ENCODE results near the gene ARHGAP12.
"Not testable (repeated sequence)": the region's sequence is repeated elsewhere in the genome, so short reads cannot be mapped to it uniquely, and the experiment has no call there.

ARHGAP12 gene, protein sequence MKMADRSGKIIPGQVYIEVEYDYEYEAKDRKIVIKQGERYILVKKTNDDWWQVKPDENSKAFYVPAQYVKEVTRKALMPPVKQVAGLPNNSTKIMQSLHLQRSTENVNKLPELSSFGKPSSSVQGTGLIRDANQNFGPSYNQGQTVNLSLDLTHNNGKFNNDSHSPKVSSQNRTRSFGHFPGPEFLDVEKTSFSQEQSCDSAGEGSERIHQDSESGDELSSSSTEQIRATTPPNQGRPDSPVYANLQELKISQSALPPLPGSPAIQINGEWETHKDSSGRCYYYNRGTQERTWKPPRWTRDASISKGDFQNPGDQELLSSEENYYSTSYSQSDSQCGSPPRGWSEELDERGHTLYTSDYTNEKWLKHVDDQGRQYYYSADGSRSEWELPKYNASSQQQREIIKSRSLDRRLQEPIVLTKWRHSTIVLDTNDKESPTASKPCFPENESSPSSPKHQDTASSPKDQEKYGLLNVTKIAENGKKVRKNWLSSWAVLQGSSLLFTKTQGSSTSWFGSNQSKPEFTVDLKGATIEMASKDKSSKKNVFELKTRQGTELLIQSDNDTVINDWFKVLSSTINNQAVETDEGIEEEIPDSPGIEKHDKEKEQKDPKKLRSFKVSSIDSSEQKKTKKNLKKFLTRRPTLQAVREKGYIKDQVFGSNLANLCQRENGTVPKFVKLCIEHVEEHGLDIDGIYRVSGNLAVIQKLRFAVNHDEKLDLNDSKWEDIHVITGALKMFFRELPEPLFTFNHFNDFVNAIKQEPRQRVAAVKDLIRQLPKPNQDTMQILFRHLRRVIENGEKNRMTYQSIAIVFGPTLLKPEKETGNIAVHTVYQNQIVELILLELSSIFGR

GRCh38 chr10:31928549-31929260 is at the start of gene ARHGAP12:
Gene ARHGAP12, minus strand, starts transcription at chr10:31928831. Its CDS starts 19,976 bp downstream, at chr10:31908855.
- peak; percentile 30 for DNase-seq

DNA sequence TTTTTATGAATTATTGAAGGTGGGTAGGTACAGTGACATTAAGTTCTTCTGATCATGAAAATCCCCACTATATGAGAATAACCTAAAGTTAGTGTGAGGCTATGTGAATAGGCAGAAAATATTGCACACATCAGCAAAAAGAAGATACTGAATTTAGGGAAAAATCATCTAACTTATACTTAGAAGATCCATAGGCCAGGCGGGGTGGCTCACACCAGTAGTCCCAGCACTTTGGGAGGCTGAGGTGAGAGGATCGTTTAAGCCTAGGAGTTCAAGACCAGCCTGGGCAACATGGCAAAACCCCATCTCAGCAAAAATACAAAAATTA is 49.5 kb upstream of the ARHGAP12 start:
- DNase-seq: no peak

DNA sequence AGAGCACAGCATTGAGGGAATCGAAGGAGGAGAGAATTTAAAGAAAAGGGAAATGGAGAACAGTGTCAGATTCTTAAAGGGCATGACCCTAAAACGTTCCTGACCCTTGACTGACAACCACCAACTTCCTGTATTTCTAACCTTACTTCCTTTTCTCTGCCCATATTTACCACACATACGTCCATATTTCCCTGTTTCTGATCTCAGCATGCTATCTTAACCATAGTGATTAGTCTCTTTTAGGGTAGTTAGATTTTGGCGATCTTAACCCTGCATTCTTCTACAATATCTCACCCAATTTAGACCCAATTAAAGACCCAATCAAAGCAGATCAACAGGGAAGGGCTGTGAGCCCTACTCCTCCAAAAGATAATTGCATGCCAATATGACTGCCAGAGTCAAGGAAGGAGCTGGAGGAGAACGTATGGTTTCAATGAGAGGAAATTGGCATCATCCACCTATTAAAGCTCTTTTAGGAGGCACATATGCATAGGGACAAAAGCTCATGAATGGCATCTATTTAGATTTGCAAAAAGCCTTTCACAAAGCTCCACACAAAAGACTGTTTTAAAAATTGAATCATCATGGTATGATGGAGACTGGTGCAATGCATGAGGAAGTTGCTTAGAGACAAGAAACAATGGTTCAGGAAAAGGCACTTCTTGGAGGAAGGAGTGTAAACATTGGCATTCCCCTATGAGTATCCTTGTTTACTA is 49.0 kb upstream of the ARHGAP12 start:
- DNase-seq: no peak

DNA sequence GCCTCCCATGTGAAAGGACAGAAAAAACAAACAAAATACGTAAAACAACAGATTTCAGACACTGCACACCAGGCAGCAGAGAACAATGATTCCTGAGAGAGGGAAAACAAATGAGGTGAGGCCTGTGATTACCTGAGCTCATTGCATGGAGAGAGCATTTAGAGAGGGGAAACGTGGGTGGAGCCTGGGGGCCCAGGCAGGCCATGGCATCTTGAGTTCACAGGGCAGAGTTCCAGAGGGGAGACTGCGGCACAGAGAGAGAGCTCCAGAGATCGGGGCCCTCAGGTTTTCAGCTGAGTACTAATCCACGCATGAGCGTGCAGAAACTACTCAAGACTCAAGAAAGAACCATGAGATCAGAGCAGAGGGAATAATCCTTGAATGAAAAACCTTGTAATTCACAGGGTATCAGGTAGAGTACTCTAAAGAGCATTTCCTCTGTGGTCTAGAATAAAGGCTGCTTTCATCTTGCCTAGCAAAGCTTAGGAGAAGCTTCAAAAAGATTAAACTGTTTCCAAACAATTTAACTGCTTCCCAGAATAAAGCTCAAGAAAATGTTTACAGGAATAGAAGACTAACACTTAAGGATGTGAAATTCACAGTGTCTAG is 46.6 kb upstream of the ARHGAP12 start:
- DNase-seq: no peak

DNA sequence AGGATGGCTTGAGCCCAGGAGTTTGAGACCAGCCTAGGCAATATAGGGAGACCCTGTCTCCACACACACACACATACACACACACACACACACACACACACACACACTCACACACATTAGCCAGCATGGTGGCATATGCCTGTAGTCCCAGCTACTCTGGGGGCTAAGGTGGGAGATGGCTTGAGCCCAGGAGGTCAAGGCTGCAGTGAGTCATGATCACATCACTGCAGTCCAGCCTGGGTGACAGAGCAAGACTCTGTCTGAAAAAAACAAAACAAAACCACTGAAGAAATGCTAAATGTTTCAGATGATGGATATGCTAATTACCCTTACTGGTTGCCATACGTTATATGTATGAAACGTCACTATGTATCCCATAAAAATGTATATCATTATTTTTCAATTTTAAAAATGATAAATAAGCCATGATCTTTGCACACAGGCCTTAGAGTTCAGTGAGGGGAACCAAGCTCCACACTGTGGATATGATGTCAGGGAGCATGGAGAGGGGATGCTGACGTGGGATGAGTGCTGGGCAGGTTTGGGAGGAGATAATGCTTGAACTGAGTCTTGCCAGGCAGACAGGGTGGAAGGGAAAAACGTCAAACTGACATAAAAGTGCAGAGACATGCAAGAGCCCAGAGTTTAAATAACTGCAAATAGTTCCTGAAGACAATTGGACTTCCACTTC is 45.9 kb upstream of the ARHGAP12 start:
- DNase-seq: no peak

- DNase-seq: no peak
These were observed 43.9 kb upstream of the ARHGAP12 start for GRCh38 chr10:31972519-31973041.

DNA sequence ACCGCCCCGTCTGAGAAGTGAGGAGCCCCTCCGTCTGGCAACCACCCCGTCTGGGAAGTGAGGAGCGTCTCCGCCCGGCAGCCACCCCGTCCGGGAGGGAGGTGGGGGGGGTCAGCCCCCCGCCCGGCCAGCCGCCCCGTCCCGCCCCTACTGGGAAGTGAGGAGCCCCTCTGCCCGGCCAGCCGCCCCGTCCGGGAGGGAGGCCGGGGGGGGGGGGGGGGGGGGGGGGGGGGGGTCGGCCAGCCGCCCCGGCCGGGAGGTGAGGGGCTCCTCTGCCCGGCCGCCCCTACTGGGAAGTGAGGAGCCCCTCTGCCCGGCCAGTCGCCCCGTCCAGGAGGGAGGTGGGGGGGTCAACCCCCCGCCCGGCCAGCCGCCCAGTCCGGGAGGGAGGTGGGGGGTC is 41.2 kb upstream of the ARHGAP12 start:
- DNase-seq: not testable (repeated sequence)

DNA sequence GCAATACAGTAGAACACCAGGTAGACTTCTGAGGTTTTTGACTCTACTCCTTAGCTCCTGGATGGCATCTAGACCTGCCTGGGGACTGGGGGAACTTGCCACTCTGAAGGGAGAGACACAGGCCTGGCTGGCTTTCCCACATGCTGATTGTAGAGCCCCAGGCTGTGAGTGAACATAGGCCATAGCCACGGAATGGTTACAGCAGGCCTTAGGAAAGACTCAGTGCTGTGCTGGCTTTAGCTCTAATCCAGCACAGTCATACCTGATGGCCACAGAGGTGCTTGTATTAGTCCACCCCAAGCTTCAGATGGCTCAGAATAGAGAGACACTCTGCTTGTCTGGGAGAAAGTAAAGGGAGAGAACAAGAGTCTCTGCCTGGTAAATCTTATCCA is 35.0 kb upstream of the ARHGAP12 start:
- DNase-seq: no peak

DNA sequence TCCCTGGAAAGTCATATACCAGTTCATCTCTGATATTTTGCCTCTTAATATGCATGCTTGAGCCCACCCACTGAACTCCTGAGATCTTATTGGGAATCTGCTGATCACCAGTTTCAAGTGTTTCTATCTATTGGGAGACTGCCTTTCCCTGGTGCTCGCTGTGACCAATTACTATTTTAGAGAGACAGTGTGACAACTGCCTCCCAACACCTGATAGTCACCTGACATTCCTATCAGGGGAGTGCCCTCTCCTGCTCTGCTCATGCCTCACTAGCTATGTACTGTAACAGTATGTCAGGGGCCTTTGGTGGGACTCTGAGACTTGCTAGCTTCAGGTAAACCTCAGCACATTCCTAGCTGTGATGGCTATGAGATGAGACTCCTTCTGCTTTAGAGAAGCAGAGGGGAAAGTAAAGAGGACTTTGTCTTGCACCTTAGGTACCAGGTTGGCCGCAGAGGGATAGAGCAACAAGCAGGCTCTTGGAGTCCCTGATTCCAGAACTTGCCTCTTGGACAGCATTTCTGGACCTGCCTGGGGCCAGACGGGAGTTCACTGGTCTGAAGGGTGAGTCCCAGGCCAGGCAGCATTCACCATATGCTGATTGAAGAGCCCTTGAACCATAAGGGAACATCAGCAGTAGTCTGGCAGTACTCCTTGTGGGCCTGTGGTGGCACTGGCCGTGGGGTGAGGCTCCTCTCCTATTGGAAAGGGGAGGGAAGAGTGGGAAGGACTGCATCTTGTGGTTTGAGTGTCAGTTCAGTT is 34.4 kb upstream of the ARHGAP12 start:
- DNase-seq: no peak

GRCh38 chr10:31961277-31962074 is 32.8 kb upstream of the ARHGAP12 start:
- DNase-seq: no peak

DNA sequence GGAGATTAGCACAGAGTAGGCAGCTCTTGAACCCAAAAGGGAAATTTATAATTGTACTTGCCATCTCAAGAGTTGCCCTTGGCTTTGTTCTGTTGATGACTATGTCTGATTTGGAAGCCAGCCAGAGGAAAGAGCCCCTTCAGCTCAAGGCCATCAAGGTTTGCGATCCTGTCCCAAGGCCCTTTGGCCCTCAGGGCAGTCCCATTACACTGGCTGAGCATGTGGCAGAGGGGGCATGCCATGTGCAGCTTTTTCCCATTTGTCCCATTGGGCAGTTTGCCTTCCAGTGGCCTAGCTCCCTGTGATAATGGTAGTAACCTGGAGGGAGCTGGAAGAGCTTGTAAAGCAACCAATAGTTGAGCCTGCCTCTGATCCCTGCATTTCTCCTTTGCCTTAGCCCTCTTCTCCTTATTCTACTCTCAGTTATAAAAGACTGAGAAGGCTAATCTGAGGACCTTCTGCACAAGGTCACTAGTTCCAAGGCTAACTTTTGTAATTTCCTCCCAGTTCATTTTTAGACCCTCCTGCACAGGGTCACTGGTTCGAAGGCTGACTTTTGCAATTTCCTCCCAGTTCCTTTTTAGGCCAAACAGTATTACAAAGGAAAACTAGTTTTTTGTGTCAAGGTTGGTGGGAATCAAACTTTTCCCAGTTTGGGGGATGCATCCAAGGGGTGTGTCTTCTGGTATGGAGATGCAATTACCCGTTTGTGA is 31.0 kb upstream of the ARHGAP12 start:
- DNase-seq: no peak

DNA sequence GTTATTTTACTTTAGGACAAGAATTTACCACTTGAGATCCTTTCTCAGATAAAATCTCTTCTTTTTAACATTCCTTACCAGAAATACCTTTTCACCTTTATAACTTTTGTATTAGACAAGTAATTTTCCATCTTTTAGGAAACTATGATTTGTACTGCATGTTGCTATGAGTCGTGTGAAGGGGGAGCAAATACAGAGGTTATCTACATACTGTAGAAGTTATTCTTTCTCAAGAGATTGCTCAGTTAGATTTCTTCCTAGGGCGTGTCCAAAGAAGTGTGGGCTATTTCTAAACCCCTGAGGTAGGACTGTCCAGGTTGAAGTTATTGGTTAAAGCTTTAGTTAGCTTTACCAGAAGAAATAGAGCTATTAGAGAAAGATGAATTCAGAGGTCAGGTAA is 30.2 kb upstream of the ARHGAP12 start:
- no peak for DNase-seq

DNA sequence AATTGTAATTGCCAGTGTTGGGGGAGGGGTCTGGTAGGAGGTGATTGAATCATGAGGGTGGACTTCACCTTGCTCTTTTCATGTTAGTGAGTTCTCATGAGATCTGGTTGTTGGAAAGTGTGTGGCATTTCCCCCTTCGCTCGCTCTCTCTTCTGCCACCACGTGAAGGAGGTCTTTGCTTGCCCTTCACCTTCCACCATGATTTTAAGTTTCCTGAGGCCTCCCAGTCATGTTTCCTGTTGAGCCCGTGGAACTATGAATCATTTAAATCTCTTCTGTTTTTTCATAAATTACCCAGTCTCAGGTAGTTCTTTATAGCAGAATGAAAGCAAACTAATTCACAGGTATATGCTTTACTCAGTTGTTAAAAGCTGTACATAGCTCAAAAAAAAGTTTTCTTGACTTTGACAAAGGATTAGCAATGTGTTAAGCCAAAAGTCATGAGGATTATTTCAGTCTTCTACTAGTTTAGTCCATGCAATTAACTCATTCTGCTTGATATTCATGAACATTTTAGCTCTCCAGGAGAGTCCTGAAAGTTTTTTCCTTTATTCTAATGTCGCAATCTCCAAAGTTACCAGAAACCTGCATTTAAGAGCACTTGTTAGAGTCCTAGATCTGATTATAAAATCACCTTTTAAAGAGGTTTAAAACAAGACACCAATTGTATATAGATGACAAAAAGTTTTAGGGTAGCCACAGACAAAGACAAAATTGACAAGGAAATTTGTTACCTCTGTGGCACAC is 27.7 kb upstream of the ARHGAP12 start:
- no peak for DNase-seq

- no peak for DNase-seq
These were observed 26.0 kb upstream of the ARHGAP12 start for GRCh38 chr10:31954410-31955191.

DNA sequence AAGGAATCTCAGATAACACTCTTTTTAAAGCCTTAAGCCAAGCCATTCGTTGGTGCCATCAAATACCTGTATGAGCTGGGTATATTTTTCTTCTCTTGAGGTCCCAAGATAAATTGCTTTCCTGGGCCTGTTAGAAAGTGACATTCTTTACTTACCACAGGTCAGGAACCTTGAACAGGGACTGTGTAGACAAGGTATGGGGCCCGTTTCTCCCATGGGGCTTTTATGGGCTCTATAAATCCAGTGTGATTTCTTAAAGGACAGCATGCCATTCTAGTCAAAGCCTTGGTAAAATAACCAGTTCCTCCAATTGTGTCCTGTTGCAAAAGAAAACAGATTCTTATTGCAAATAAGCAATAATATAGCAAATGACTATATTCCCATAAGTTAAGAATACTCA is 24.8 kb upstream of the ARHGAP12 start:
- DNase-seq: no peak

- no peak for DNase-seq
These were observed 24.4 kb upstream of the ARHGAP12 start for GRCh38 chr10:31953080-31953479.

DNA sequence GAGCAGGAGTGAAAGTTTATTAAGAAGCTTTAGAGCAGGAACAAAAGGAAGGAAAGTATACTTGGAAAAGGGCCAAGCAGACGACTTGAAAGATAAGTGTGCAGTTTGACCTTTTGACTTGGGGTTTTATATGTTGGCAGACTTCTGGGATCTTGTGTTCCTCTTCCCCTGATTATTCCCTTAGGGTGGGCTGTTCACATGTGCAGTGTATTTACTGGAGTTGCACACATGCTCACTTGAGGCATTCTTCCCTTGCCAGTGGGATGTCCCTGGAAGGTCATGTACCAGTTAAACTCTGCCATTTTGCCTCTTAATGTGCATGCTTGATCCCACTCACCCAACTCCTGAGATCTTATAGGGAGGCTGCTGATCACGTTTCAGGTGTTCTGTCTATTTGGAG is 23.4 kb upstream of the ARHGAP12 start:
- no peak for DNase-seq

DNA sequence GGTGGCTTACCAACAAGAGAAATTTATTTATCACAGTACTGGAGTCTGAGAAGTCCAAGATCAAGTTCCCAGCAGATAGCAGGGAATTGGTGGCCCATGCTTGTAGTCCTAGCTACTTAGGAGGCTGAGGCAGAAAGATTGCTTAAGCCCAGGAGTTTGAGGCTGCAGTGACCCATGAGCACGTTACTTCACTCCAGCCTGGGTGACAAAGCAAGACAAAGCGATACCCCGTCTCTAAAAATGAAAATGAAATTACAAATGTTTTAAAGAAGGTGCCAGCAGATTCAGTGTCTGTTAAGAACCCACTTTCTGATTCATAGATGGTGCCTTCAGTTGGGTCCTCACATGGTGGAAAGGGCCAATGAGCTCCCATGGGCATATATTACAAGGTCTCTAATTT is 20.6 kb upstream of the ARHGAP12 start:
- DNase-seq: no peak

All from NCI-H1436 treated with DMSO at 0.1 percent for 48 hours (cell line).